Duodenal mucosa (tissue), 2 donors: Measurements from ENCODE around the gene DCXR.

Experiments used
- H3K27ac ChIP-seq: one replicate; pipeline ENCODE4 v1.7.0; 2013; ENCODE audit warnings: low read depth, low read length
- H3K27me3 ChIP-seq, 2 donors: one replicate each; pipeline ENCODE4 v1.7.0; 2013; ENCODE audit warnings: low read length in 2 of 2, control low read depth in 1 of 2; ENCODE audit not compliant: insufficient read depth in 2 of 2, control insufficient read depth in 1 of 2
- H3K36me3 ChIP-seq, 2 donors: one replicate each; pipeline ENCODE4 v1.7.0; 2013; ENCODE audit warnings: low read length in 2 of 2, control low read depth in 1 of 2; ENCODE audit not compliant: insufficient read depth in 2 of 2, control insufficient read depth in 1 of 2
- H3K4me1 ChIP-seq, 2 donors: one replicate each; pipeline ENCODE4 v1.7.0; 2013; ENCODE audit warnings: low read length in 2 of 2, control low read depth in 1 of 2; ENCODE audit not compliant: insufficient read depth in 2 of 2, control insufficient read depth in 1 of 2
- H3K4me3 ChIP-seq, 2 donors: one replicate each; pipeline ENCODE4 v1.7.0; 2013; ENCODE audit warnings: low read length in 2 of 2, low read depth in 1 of 2
- H3K9ac ChIP-seq, 2 donors: one replicate each; pipeline ENCODE4 v1.7.0; 2013; ENCODE audit warnings: low read length in 2 of 2, low read depth in 1 of 2
- H3K9me3 ChIP-seq, 2 donors: one replicate each; pipeline ENCODE4 v1.7.0; 2013; ENCODE audit warnings: low read length in 2 of 2, control low read depth in 1 of 2; ENCODE audit not compliant: control insufficient read depth in 1 of 2

Gene DCXR

DNA sequence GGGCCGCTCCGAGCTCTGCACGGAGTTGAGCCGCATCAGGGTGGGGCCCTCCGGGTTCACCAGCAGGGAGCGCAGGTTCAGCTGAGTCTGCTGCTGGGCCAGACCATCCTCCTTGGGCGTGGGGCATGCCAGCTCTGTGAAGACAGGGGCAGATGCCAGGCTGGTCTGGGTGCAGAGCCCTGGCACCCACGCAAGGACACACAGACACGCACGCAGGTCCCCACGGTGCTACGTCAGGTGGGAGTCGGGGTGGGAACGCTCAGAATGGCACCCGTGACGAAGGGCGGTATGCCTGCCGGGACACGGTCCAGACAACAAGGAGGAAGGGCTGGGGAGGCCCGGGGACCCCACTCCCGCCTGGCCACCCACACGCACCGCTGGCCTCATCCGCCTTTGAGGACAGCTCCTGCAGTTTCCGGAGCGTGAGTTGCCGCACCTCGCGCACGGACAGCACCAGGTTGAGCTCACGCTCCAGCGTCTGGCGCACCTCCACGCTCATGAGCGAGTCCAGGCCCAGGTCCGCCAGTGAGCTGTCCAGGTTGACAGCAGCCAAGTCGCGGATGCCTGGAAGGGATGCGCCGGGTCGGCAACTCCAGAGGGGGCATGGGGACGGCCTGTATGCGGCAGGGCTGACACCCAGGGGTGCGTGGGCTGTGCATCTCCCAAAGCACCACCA is 43.4 kb upstream of the DCXR start:
- no peak overlapping the region for H3K27ac ChIP-seq
- H3K4me1 ChIP-seq, result no peaks in the 10 kb centered on the region
- H3K9me3 ChIP-seq, result no peaks in the 10 kb centered on the region
- H3K4me3 ChIP-seq, result no peak overlapping the region
- H3K36me3 ChIP-seq, result peaks cover 23 to 77% of the 10 kb centered on the region in 2 donors
- no peak overlapping the region for H3K9ac ChIP-seq
- no peaks in the 10 kb centered on the region for H3K27me3 ChIP-seq

DNA sequence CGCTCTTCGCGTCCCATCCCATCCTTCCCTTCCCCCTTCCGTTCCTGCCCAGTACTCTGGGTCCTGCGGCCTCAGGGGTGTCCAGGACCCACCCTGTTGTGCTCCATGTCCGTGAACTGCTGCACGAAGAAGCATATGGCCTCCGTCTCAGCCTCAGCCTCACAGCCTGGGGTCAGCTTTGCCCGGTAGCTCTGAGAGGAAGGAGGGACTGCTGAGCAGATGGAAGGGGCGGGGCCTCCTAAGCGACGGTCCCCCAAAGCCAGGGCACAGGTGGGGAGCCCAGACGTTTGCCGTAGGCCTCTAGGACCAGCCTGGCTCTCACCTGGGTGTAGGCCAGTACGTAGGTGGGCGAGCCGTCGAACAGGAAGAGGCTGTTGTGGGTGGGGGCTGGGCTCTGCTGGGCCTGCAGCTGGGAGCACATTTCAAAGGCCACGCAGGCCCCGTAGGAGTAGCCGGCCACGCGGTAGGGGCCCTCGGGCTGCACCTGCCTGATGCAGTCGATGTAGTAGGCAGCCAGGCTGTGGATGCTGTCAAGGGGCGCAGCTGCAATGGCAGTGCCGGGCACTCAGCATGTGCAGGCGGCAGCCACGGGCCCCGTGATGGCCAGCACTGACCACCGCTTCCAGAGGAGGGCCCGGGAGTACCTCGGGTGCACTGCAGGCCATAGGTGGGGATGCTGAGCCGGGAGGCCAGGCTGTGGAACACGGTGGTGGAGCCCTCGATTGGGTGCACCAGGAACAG is 42.7 kb upstream of the DCXR start:
- Histone ChIP-seq H3K9me3 (no peaks in the 10 kb centered on the region), H3K36me3 (peaks cover 23 to 71% of the 10 kb centered on the region in 2 donors), H3K27me3 (no peaks in the 10 kb centered on the region), H3K4me1 (no peaks in the 10 kb centered on the region), H3K4me3 (no peak overlapping the region), H3K9ac (no peak overlapping the region), H3K27ac (no peak overlapping the region)

DNA sequence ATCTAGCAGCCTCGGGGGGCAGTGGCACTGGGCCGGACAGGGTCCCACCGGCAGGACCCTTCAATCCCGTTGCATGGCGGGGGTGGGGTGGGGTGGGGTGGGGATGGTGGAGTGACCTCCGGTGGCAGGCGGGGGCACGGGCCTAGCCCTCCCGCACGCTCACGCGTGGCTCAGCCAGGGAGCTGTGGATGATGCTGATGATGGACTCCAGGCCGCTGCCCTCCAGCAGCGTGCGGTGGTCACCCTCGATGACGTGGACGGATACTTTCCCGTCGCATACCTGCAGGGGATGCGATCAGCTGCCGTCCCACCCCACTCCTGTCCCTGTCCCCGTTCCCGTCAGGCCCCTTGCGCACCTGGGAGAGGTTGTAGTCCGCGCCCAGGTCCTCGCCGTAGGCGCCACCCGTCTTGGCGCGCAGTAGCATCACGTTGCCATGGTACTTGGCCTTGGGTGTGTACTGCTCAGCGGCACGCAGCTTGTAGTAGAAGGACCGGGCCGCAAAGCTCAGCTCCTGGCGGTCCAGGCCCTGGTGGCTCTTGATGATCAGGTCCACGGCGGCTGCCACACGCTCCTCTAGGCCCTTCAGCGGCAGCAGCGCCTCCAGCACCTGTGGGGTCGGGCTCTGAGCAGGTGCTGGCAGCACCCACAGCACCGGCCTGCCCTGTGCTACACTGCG is 41.6 kb upstream of the DCXR start:
- Histone ChIP-seq H3K27ac (no peak overlapping the region), H3K9ac (no peak overlapping the region), H3K27me3 (no peaks in the 10 kb centered on the region), H3K4me1 (no peaks in the 10 kb centered on the region), H3K36me3 (peaks cover 23 to 61% of the 10 kb centered on the region in 2 donors), H3K9me3 (no peaks in the 10 kb centered on the region), H3K4me3 (no peak overlapping the region)

DNA sequence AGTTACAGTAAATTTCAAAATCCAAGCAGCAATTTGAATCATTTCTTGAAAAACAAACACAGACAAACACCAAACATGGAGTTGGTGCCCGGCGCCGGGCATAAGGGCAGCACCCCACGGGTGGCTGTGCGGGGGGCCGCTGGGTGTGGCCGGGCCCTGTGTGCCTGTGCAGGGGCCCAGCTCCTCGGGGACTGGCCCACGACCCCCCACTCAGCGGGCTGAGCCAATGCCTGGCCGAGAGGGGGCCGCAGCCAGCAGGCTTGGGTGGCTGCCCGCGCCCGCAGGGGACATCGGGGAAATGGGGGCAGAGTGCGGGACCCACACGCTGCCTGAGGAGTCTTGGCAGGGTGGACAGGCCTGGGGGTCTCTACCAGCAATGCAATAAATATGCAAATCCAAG is 40.9 kb upstream of the DCXR start:
- Histone ChIP-seq H3K4me3 (no peak overlapping the region), H3K27ac (no peak overlapping the region), H3K9me3 (no peaks in the 10 kb centered on the region), H3K9ac (no peak overlapping the region), H3K36me3 (peaks cover 23 to 54% of the 10 kb centered on the region in 2 donors), H3K4me1 (no peaks in the 10 kb centered on the region), H3K27me3 (no peaks in the 10 kb centered on the region)

DNA sequence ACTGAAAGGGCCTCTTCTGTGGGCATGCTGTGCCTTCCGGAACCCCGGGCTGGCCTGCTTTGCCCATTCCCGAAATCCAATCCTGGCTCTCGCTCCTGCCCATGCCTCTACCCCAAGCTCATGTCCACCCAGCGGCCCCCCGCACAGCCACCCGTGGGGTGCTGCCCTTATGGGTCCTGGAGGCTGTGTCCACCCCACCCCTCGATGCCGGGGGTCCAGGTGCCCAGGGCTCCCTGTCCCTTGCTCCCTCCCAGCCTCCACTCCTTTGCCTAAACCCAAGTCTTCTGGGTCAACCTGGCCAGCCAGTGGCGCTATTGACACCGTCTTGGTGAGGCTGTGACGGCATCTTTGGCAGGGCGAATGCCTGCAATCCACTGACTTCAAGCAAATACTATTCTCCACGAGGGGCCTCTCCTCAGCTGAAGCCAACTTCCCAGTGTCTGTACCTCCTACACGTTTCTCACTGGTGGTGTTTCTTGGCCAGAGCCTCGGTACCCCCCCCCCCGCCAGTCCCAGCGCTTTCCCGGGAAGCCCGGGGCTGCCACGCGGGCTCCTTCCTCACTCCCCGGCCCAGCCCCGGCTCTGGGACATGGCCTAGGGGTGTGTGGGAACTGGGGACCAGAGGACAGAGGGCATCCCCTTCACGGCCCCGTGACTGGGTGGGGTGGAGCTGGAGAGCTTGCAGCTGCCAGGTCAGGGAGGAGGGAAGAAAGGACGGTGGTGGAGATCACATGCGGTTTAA is 40.3 kb upstream of the DCXR start:
- Histone ChIP-seq H3K9me3 (no peaks in the 10 kb centered on the region), H3K36me3 (peaks cover 19 to 47% of the 10 kb centered on the region in 2 donors), H3K27me3 (no peaks in the 10 kb centered on the region), H3K4me1 (no peaks in the 10 kb centered on the region), H3K27ac (no peak overlapping the region), H3K4me3 (no peak overlapping the region), H3K9ac (no peak overlapping the region)

DNA sequence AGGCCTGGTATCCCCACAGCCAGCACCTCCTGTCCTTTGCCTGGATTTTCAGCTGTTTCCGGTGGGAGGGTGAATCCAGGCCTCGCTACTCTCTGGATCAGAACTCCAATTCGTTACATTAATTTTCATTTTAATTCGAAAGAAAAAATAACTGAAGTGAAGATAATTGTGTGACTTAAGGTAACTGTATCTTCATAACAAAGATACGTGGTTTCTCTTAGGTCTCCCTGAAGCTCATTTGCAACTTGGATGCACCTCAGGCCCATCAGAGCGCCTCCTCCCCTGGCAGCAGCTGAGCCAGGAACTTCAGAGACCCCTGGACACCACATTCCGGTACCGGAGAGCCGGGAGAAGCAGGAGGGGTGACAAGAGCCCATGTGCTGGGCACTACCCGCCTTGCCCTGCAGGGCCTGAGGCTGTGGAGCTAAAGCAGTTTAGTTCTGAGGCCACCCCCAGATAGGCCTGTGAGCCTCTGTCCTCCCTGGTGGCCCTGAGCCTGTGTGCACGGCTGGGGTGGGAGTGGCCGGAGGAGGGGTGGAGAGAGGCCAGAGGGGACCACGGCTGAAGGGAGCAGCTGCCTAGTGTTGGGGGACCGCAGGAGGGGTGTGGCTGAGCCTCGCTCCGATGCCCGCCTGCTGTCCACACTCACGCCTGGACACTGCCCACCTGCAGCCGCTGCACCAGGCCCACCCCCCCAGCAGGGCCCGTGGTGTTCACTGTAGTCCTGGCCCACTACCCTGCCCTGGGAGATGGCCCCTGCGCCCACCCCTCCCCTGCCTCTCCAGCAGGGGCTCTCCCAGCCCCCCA is 39.5 kb upstream of the DCXR start:
- Histone ChIP-seq H3K9ac (no peak overlapping the region), H3K36me3 (peaks cover 16 to 39% of the 10 kb centered on the region in 2 donors), H3K27ac (no peak overlapping the region), H3K4me3 (no peak overlapping the region), H3K4me1 (no peaks in the 10 kb centered on the region), H3K27me3 (no peaks in the 10 kb centered on the region), H3K9me3 (no peaks in the 10 kb centered on the region)

DNA sequence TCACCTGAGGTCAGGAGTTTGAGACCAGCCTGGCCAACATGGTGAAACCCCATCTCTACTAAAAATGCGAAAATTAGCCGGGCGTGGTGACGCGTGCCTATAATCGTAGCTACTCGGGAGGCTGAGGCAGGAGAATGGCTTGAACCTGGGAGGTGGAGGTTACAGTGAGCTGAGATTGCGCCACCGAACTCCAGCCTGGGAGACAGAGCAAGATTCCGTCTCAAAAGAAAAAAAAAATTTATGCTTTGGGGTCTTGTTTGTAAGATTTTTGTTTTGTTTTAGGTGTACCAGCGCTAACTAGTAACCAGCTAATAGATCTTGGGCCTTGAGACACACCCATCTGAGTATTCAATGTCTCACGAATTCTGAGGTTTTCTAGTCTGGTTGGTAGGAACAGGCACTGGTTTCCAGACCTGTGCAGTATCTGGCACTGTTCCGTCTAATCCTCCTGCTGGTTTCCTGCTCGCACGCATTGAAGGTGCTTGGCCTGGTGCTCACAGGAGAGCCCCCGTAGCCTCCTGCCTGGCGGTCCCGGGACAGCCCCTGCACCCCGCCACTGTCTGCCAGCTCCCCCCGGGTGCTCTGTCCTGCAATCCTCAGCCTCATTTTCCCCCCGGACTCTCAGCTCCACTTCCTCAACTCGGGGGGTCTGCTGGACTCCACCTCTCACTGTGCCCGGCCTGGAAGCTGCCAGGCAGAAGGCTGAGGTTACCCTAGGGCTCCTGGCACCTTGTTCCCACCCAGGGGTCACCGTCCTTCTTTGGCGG is 38.7 kb upstream of the DCXR start:
- Histone ChIP-seq H3K9ac (no peak overlapping the region), H3K36me3 (peaks cover 12 to 33% of the 10 kb centered on the region in 2 donors), H3K4me3 (no peak overlapping the region), H3K4me1 (no peaks in the 10 kb centered on the region), H3K9me3 (no peaks in the 10 kb centered on the region), H3K27me3 (no peaks in the 10 kb centered on the region), H3K27ac (no peak overlapping the region)

DNA sequence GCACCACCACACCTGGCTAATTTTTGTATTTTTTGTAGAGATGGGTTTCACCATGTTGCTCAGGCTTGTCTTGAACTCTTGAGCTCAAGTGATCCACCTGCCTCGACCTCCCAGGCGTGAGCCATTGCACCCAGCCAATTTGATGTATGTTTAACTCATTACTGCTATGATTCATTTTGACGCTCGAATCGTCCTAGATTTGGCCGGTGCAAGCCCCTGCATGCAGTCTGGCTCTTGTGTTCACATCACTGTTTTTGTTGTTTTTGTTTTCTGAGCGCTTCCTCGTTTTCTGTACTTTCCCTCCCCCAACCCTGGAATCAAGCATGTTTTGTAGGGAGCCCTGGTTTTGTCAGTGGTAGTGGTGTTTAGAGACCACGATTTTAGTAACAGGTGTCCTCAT is 35.9 kb upstream of the DCXR start:
- Histone ChIP-seq H3K9ac (no peak overlapping the region), H3K36me3 (peaks cover 0 to 8% of the 10 kb centered on the region in 2 donors), H3K9me3 (no peaks in the 10 kb centered on the region), H3K4me3 (no peak overlapping the region), H3K4me1 (no peaks in the 10 kb centered on the region), H3K27me3 (no peaks in the 10 kb centered on the region), H3K27ac (no peak overlapping the region)

DNA sequence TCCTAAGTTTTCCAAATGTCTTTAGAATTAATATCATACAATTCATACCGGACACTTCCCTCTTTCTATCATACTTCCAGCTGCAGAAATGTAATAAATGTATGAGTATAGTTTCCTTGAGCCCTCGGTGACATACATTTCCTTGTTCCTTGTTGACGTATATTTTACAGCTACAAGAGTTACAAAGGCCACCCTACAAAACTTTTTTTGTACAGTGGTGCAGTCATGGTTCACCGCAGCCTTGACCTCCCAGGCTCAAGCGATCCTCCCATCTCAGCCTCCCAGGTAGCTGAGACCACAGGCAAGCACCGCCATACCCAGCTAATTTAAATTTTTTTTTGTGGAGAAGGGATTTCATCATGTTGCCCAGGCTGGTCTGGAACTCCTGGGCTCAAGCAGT is 35.3 kb upstream of the DCXR start:
- Histone ChIP-seq H3K27ac (no peak overlapping the region), H3K27me3 (no peaks in the 10 kb centered on the region), H3K4me3 (no peak overlapping the region)

More for the DNA sequence above, 35.3 kb upstream of the DCXR start:
- Histone ChIP-seq H3K9me3 (no peaks in the 10 kb centered on the region), H3K36me3 (peaks cover 0 to 2% of the 10 kb centered on the region in 2 donors), H3K4me1 (no peaks in the 10 kb centered on the region), H3K9ac (no peak overlapping the region)
